Measurements from ENCODE around the gene CUL5.
"Not testable (repeated sequence)": the region's sequence is repeated elsewhere in the genome, so short reads cannot be mapped to it uniquely, and the experiment has no call there.

The CUL5 gene

GRCh38 chr11:108117746-108118371, 109.2 kb downstream of the CUL5 start:
- DNase-seq: peak; percentile 52 to 73

GRCh38 chr11:108120936-108121273, 112.2 kb downstream of the CUL5 start:
- not testable (repeated sequence) for DNase-seq

- DNase-seq: peak; percentile 88 to 98
Observed at GRCh38 chr11:108121274-108122155, 112.8 kb downstream of the CUL5 start, which contains the start of gene ACAT1. ACAT1 (plus strand) TSS chr11:108121567; CDS start chr11:108121607, 40 bp downstream.

GRCh38 chr11:108122166-108122628, 113.5 kb downstream of the CUL5 start:
- DNase-seq: peak in 1 of 2 experiments; percentile 30

GRCh38 chr11:108125096-108125495, 116.4 kb downstream of the CUL5 start:
- DNase-seq: no peak

GRCh38 chr11:108128772-108129171, 120.1 kb downstream of the CUL5 start:
- no peak for DNase-seq

- DNase-seq: no peak
Observed at GRCh38 chr11:108131993-108132392, 123.3 kb downstream of the CUL5 start.

GRCh38 chr11:108132993-108133538, 124.4 kb downstream of the CUL5 start:
- not testable (repeated sequence) for DNase-seq

GRCh38 chr11:108135845-108136544, 127.3 kb downstream of the CUL5 start:
- DNase-seq: no peak

- no peak for DNase-seq
Observed at GRCh38 chr11:108137212-108137611, 128.5 kb downstream of the CUL5 start.

GRCh38 chr11:108142304-108142703, 133.6 kb downstream of the CUL5 start:
- no peak for DNase-seq

GRCh38 chr11:108144615-108145014, 135.9 kb downstream of the CUL5 start:
- DNase-seq: no peak

- no peak for DNase-seq
Observed at GRCh38 chr11:108147150-108147549, 138.5 kb downstream of the CUL5 start.

- no peak for DNase-seq
Observed at GRCh38 chr11:108148556-108148955, 139.9 kb downstream of the CUL5 start.

- no peak for DNase-seq
Observed at GRCh38 chr11:108154591-108154990, 145.9 kb downstream of the CUL5 start.
